ENCODE results near the gene EIF5AL1.
"Not testable (repeated sequence)": the region's sequence is repeated elsewhere in the genome, so short reads cannot be mapped to it uniquely, and the experiment has no call there.

GRCh38 chr10:79505328-79505727 is 7.0 kb upstream of the EIF5AL1 start:
- not testable (repeated sequence) for TF ChIP-seq CTCF, POLR2A (IDR thresholded peaks at IDR 0.05)
